Measurements from ENCODE around the gene ZNF865. TPM values are rescaled to one million over a fixed set of nuclear protein-coding genes. Genes with fewer than 3 reads are reported as not detected.

The ZNF865 gene
- total RNA-seq, 1 experiment from 2014 or later, result 21.7 TPM

- TF ChIP-seq ZNF281 (CRISPR knock-in tag; IDR thresholded peaks at IDR 0.05), result no peak
- TF ChIP-seq TEAD4 (CRISPR knock-in tag; IDR thresholded peaks at IDR 0.05), result no peak
- no peak for TF ChIP-seq ETV6 (CRISPR knock-in tag; IDR thresholded peaks at IDR 0.05)
- no peak for TF ChIP-seq E2F5 (CRISPR knock-in tag; IDR thresholded peaks at IDR 0.05)
- TF ChIP-seq ATF6 (CRISPR knock-in tag; IDR thresholded peaks at IDR 0.05), result no peak
- TF ChIP-seq ZMAT4 (CRISPR knock-in tag; IDR thresholded peaks at IDR 0.05), result no peak
- TF ChIP-seq ZNF671 (CRISPR knock-in tag; IDR thresholded peaks at IDR 0.05), result no peak
- TF ChIP-seq AR (CRISPR knock-in tag; IDR thresholded peaks at IDR 0.05), result no peak
- no peak for TF ChIP-seq ZBTB21 (CRISPR knock-in tag; IDR thresholded peaks at IDR 0.05; ENCODE audit: borderline replicate concordance)
- TF ChIP-seq HMGA2 (CRISPR knock-in tag; IDR thresholded peaks at IDR 0.05), result no peak
These were observed 7.9 kb upstream of the ZNF865 start (continued) for GRCh38 chr19:55597501-55597921.

- no peak; the same call in 1 of the 2 replicates for ATAC-seq
- H3K9me3 Mint-ChIP-seq, result no peaks in the 10 kb centered on the region
- peaks cover 23% of the 10 kb centered on the region for H3K36me3 Mint-ChIP-seq
- CTCF ChIA-PET, result interaction anchor here (1.0 to 3.0 kb wide), 5 partner anchors 8 to 130 kb away, joined by 4 to 17 read pairs (median 13); partner anchors contain the start of gene ZNF865
- peaks cover 22% of the 10 kb centered on the region for H3K4me1 Mint-ChIP-seq
- peak overlapping the region; percentile 95 for H3K27ac Mint-ChIP-seq
- peak overlapping the region; percentile 98 for H3K4me3 Mint-ChIP-seq
- DNase-seq (ENCODE audit: low spot score), result peak; percentile 67
- POLR2A ChIA-PET, result interaction anchor here (2.1 kb wide), 1 partner anchor 11 kb away, joined by 17 read pairs; no protein-coding TSS in a partner anchor
- no peaks in the 10 kb centered on the region; the same call in 1 of the 2 replicates for H3K27me3 Mint-ChIP-seq (ENCODE audit: low read depth)
- no peak for TF ChIP-seq PRDM15 (CRISPR knock-in tag; IDR thresholded peaks at IDR 0.05)
- no peak for TF ChIP-seq AR (CRISPR knock-in tag; IDR thresholded peaks at IDR 0.05)
- no peak for TF ChIP-seq ATF1 (CRISPR knock-in tag; IDR thresholded peaks at IDR 0.05)
- TF ChIP-seq HMGA2 (CRISPR knock-in tag; IDR thresholded peaks at IDR 0.05), result no peak
- no peak for TF ChIP-seq FOXP1 (CRISPR knock-in tag; IDR thresholded peaks at IDR 0.05; ENCODE audit: borderline replicate concordance)
These were observed 7.4 kb upstream of the ZNF865 start for GRCh38 chr19:55598034-55598433.
